HepG2 (cell line): ENCODE results near the gene NEDD8. TPM values are rescaled to one million over a fixed set of nuclear protein-coding genes. Genes with fewer than 3 reads are reported as not detected.

Source experiments
- AKAP8 ChIP-seq: sonication (generic); formaldehyde crosslinking; IDR thresholded peaks from 2 replicates; pipeline ENCODE4 v1.5.1; 2020; ENCODE audit warnings: mild to moderate bottlenecking, missing genetic modification reagents
- ARID3A ChIP-seq: IDR thresholded peaks from 2 replicates; pipeline ENCODE4 v1.6.1; 2012; ENCODE audit warnings: low read depth, low read length, improper control_type of control experiment
- CHCHD3 ChIP-seq: sonication (generic); formaldehyde crosslinking; IDR thresholded peaks from 2 replicates; pipeline ENCODE4 v1.8.0; 2022; ENCODE audit warnings: mild to moderate bottlenecking, missing genetic modification reagents, moderate library complexity
- DRAP1 ChIP-seq: IDR thresholded peaks from 2 replicates; pipeline ENCODE4 v1.6.1; 2016; ENCODE audit warnings: missing genetic modification reagents, missing compliant biosample characterization
- GATAD2A ChIP-seq: IDR thresholded peaks from 2 replicates; pipeline ENCODE4 v1.6.1; 2016
- IKZF5 ChIP-seq: IDR thresholded peaks from 2 replicates; pipeline ENCODE4 v1.6.1; 2018; ENCODE audit warnings: missing genetic modification reagents, mild to moderate bottlenecking, missing compliant biosample characterization
- KAT7 ChIP-seq: IDR thresholded peaks from 2 replicates; pipeline ENCODE4 v1.6.1; 2018; ENCODE audit warnings: borderline replicate concordance, missing compliant biosample characterization
- LCORL ChIP-seq, 2 experiments: fragments of 450-650 bp in 1 of 2; sonication (generic) in 1 of 2; formaldehyde crosslinking in 1 of 2; IDR thresholded peaks; 2 replicates each; pipeline versions ENCODE4 v1.5.0 to v1.6.1; 2017 to 2020; ENCODE audit warnings: antibody characterized with exemption in 1 of 2, missing genetic modification reagents in 1 of 2
- MAZ ChIP-seq, 2 experiments: sonication (generic) in 1 of 2; formaldehyde crosslinking in 1 of 2; IDR thresholded peaks; 2 replicates each; pipeline versions ENCODE4 v1.5.0 to v1.6.1; 2012 to 2020; ENCODE audit warnings: low read depth in 2 of 2, mild to moderate bottlenecking in 2 of 2, borderline replicate concordance in 1 of 2, improper control_type of control experiment in 1 of 2, low read length in 1 of 2, missing genetic modification reagents in 1 of 2, moderate library complexity in 1 of 2
- PAX8 ChIP-seq: sonication (generic); formaldehyde crosslinking; IDR thresholded peaks from 2 replicates; pipeline ENCODE4 v1.8.0; 2022; ENCODE audit warnings: mild to moderate bottlenecking, missing genetic modification reagents, borderline replicate concordance
- RBM22 ChIP-seq: fragments of 200-400 bp; formaldehyde crosslinking; optimal IDR thresholded peaks from 2 replicates; pipeline ENCODE3; 2017; ENCODE audit warnings: mild to moderate bottlenecking, low read length, moderate library complexity
- RORA ChIP-seq: sonication (generic); formaldehyde crosslinking; IDR thresholded peaks from 2 replicates; pipeline ENCODE4 v1.5.0; 2020; ENCODE audit warnings: mild to moderate bottlenecking, missing genetic modification reagents, moderate library complexity
- TAF1 ChIP-seq: sonication (generic); formaldehyde crosslinking; IDR thresholded peaks from 2 replicates; pipeline ENCODE4 v1.4.0; 2020; ENCODE audit warnings: missing genetic modification reagents
- TBX2 ChIP-seq: sonication (generic); formaldehyde crosslinking; IDR thresholded peaks from 2 replicates; pipeline ENCODE4 v1.5.0; 2020; ENCODE audit warnings: missing genetic modification reagents, mild to moderate bottlenecking, borderline replicate concordance
- TEAD3 ChIP-seq: optimal IDR thresholded peaks from 2 replicates; pipeline ENCODE3; 2016; ENCODE audit warnings: borderline replicate concordance
- YEATS2 ChIP-seq: sonication (generic); formaldehyde crosslinking; IDR thresholded peaks from 2 replicates; pipeline ENCODE4 v1.4.0; 2020; ENCODE audit warnings: missing genetic modification reagents, borderline replicate concordance
- ZBTB2 ChIP-seq: sonication (generic); formaldehyde crosslinking; IDR thresholded peaks from 2 replicates; pipeline ENCODE4 v1.8.0; 2022; ENCODE audit warnings: low read depth, missing genetic modification reagents
- ZMYM2 ChIP-seq: sonication (generic); formaldehyde crosslinking; IDR thresholded peaks from 2 replicates; pipeline ENCODE4 v1.8.0; 2022; ENCODE audit warnings: mild to moderate bottlenecking, missing genetic modification reagents
- ZNF224 ChIP-seq: sonication (generic); formaldehyde crosslinking; IDR thresholded peaks from 2 replicates; pipeline ENCODE4 v1.5.0; 2020; ENCODE audit warnings: mild to moderate bottlenecking, missing genetic modification reagents
- ZNF235 ChIP-seq: sonication (generic); formaldehyde crosslinking; IDR thresholded peaks from 2 replicates; pipeline ENCODE4 v1.8.1; 2023; ENCODE audit warnings: mild to moderate bottlenecking, missing genetic modification reagents, borderline replicate concordance
- ZNF605 ChIP-seq: sonication (generic); formaldehyde crosslinking; IDR thresholded peaks from 2 replicates; pipeline ENCODE4 v1.8.0; 2022; ENCODE audit warnings: mild to moderate bottlenecking, missing genetic modification reagents
- ZNF691 ChIP-seq: sonication (generic); formaldehyde crosslinking; IDR thresholded peaks from 2 replicates; pipeline ENCODE4 v1.4.0; 2020; ENCODE audit warnings: missing genetic modification reagents, low read depth, mild to moderate bottlenecking, borderline replicate concordance
- ZNF788 ChIP-seq: sonication (generic); formaldehyde crosslinking; IDR thresholded peaks from 2 replicates; pipeline ENCODE4 v1.5.0; 2020; ENCODE audit warnings: mild to moderate bottlenecking, missing genetic modification reagents, borderline replicate concordance
- polyA plus RNA-seq, 8 experiments: library from polyadenylated mRNA; depleted of rRNA in 3 of 8; stranded (reverse) in 7 of 8; unstranded in 1 of 8; fragments of >200 nt; fragmentation: Illumina TruSeq in 4 of 8; extraction: Trizol in 4 of 8; gene quantifications; 2 replicates each; pipeline versions ENCODE4 v1.2.1 to v1.2.3, GENCODE V29; 2011 to 2016; ENCODE audit warnings: low read depth in 4 of 8, missing spikeins in 1 of 8, mixed read lengths in 1 of 8; ENCODE audit not compliant: insufficient read depth in 1 of 8
- total RNA-seq, 5 experiments: library from RNA; depleted of rRNA; stranded (reverse); fragments of >200 nt; fragmentation: Illumina TruSeq; extraction: Trizol; gene quantifications; 2 replicates each; pipeline ENCODE4 v1.2.3, GENCODE V29; 2016; ENCODE audit warnings: low read depth in 1 of 5

The NEDD8 gene
- total and polyA plus RNA-seq, 2 of the 13 experiments (the other 11 are each of a cell fraction or from before 2014, with no cell fraction given): 535 to 713 TPM

- TF ChIP-seq IKZF5 (CRISPR knock-in tag) (peak; percentile 29; the same call in 1 of the 2 replicates), YEATS2 (CRISPR knock-in tag) (no peak), ZNF788 (CRISPR knock-in tag) (0 out of 2 replicates have a peak, but pooled peaks have one; percentile 28), KAT7 (0 out of 2 replicates have a peak, but pooled peaks have one; percentile 31), AKAP8 (CRISPR knock-in tag) (0 out of 2 replicates have a peak, but pooled peaks have one; percentile 52), ZMYM2 (peak; percentile 48; the same call in 1 of the 2 replicates), LCORL (IDR thresholded peaks at IDR 0.05) (no peak), LCORL (CRISPR knock-in tag; IDR thresholded peaks at IDR 0.05) (0 out of 2 replicates have a peak, but pooled peaks have one; percentile 34), ZBTB2 (CRISPR knock-in tag) (no peak), DRAP1 (0 out of 2 replicates have a peak, but pooled peaks have one; percentile 31), ARID3A (peak; percentile 20; the same call in 1 of the 2 replicates), PAX8 (CRISPR knock-in tag) (0 out of 2 replicates have a peak, but pooled peaks have one; percentile 9), RBM22 (peak; percentile 20), GATAD2A (peak; percentile 43), TEAD3 (CRISPR knock-in tag) (peak; percentile 23), TAF1 (CRISPR knock-in tag) (0 out of 2 replicates have a peak, but pooled peaks have one; percentile 12), ZNF224 (CRISPR knock-in tag) (no peak), ZNF691 (CRISPR knock-in tag) (0 out of 2 replicates have a peak, but pooled peaks have one; percentile 25), ZNF605 (CRISPR knock-in tag) (peak; percentile 66; the same call in 1 of the 2 replicates), ZNF235 (CRISPR knock-in tag) (peak; percentile 5; the same call in 1 of the 2 replicates), MAZ (IDR thresholded peaks at IDR 0.05; ENCODE audit: borderline replicate concordance, low read depth, low read length) (no peak), MAZ (CRISPR knock-in tag; IDR thresholded peaks at IDR 0.05; ENCODE audit: low read depth) (no peak), CHCHD3 (CRISPR knock-in tag) (0 out of 2 replicates have a peak, but pooled peaks have one; percentile 41), RORA (CRISPR knock-in tag) (no peak), TBX2 (0 out of 2 replicates have a peak, but pooled peaks have one; percentile 21)
These were observed 33.2 kb downstream of the NEDD8 start (continued) for GRCh38 chr14:24198814-24199524.
